HEK293 (cell line): Measurements from ENCODE around the gene CEP85L.

Experiments
- KLF9 ChIP-seq: fragments of 450-650 bp; formaldehyde crosslinking; IDR thresholded peaks from 2 replicates; pipeline ENCODE4 v1.5.1; 2016; ENCODE audit warnings: missing biosample characterization, missing genetic modification characterization, low read depth
- PBX3 ChIP-seq: sonication (generic); formaldehyde crosslinking; IDR thresholded peaks from 2 replicates; pipeline ENCODE4 v1.8.1; 2022; ENCODE audit warnings: mild to moderate bottlenecking, moderate library complexity, missing genetic modification reagents
- PRDM4 ChIP-seq: fragments of 450-650 bp; formaldehyde crosslinking; IDR thresholded peaks from 2 replicates; pipeline ENCODE4 v1.5.1; 2017; ENCODE audit warnings: missing biosample characterization, missing genetic modification characterization
- ZNF114 ChIP-seq: fragments of 450-650 bp; formaldehyde crosslinking; IDR thresholded peaks from 2 replicates; pipeline ENCODE4 v1.5.0; 2017; ENCODE audit warnings: missing biosample characterization, missing genetic modification characterization
- ZNF280D ChIP-seq: fragments of 450-650 bp; formaldehyde crosslinking; IDR thresholded peaks from 2 replicates; pipeline ENCODE4 v1.5.1; 2016; ENCODE audit warnings: missing biosample characterization, missing genetic modification characterization
- ZNF514 ChIP-seq: fragments of 450-650 bp; formaldehyde crosslinking; IDR thresholded peaks from 2 replicates; pipeline ENCODE4 v1.5.1; 2016; ENCODE audit warnings: missing biosample characterization, missing genetic modification characterization
- ZNF580 ChIP-seq: fragments of 450-650 bp; formaldehyde crosslinking; IDR thresholded peaks from 2 replicates; pipeline ENCODE4 v1.5.1; 2016; ENCODE audit warnings: missing biosample characterization, missing genetic modification characterization
- ZNF747 ChIP-seq: fragments of 450-650 bp; formaldehyde crosslinking; IDR thresholded peaks from 2 replicates; pipeline ENCODE4 v1.5.1; 2016; ENCODE audit warnings: missing biosample characterization, missing genetic modification characterization
- ZNF776 ChIP-seq: fragments of 450-650 bp; formaldehyde crosslinking; IDR thresholded peaks from 2 replicates; pipeline ENCODE4 v1.5.0; 2017; ENCODE audit warnings: missing biosample characterization, missing genetic modification characterization, borderline replicate concordance
- TF ChIP-seq, protein P1 (sequence below): fragments of 450-650 bp; formaldehyde crosslinking; IDR thresholded peaks from 2 replicates; pipeline ENCODE4 v1.5.1; 2016; ENCODE audit warnings: missing biosample characterization, missing genetic modification characterization
- TF ChIP-seq, protein P2 (sequence below): fragments of 450-650 bp; formaldehyde crosslinking; IDR thresholded peaks from 2 replicates; pipeline ENCODE4 v1.5.1; 2016; ENCODE audit warnings: missing biosample characterization, missing genetic modification characterization

GRCh38 chr6:118537574-118537973, 113.8 kb downstream of the CEP85L start:
- TF ChIP-seq, protein P1, sequence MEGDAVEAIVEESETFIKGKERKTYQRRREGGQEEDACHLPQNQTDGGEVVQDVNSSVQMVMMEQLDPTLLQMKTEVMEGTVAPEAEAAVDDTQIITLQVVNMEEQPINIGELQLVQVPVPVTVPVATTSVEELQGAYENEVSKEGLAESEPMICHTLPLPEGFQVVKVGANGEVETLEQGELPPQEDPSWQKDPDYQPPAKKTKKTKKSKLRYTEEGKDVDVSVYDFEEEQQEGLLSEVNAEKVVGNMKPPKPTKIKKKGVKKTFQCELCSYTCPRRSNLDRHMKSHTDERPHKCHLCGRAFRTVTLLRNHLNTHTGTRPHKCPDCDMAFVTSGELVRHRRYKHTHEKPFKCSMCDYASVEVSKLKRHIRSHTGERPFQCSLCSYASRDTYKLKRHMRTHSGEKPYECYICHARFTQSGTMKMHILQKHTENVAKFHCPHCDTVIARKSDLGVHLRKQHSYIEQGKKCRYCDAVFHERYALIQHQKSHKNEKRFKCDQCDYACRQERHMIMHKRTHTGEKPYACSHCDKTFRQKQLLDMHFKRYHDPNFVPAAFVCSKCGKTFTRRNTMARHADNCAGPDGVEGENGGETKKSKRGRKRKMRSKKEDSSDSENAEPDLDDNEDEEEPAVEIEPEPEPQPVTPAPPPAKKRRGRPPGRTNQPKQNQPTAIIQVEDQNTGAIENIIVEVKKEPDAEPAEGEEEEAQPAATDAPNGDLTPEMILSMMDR, result no peak
- no peak for TF ChIP-seq ZNF280D (tag by site-specific recombination)
- no peak for TF ChIP-seq ZNF580 (tag by site-specific recombination)
- TF ChIP-seq PRDM4, result no peak
- no peak for TF ChIP-seq ZNF747
- no peak for TF ChIP-seq ZNF114 (tag by site-specific recombination)
- TF ChIP-seq, protein P2, sequence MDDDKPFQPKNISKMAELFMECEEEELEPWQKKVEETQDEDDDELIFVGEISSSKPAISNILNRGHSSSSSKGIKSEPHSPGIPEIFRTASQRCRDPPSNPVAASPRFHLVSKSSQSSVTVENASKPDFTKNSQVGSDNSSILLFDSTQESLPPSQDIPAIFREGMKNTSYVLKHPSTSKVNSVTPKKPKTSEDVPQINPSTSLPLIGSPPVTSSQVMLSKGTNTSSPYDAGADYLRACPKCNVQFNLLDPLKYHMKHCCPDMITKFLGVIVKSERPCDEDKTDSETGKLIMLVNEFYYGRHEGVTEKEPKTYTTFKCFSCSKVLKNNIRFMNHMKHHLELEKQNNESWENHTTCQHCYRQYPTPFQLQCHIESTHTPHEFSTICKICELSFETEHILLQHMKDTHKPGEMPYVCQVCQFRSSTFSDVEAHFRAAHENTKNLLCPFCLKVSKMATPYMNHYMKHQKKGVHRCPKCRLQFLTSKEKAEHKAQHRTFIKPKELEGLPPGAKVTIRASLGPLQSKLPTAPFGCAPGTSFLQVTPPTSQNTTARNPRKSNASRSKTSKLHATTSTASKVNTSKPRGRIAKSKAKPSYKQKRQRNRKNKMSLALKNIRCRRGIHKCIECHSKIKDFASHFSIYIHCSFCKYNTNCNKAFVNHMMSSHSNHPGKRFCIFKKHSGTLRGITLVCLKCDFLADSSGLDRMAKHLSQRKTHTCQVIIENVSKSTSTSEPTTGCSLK (tag by site-specific recombination), result no peak
- TF ChIP-seq PBX3 (CRISPR knock-in tag), result no peak
- TF ChIP-seq KLF9 (tag by site-specific recombination), result no peak
- no peak for TF ChIP-seq ZNF776 (tag by site-specific recombination)
- no peak for TF ChIP-seq ZNF514 (tag by site-specific recombination)
